22Rv1 (cell line): ENCODE measurements around the gene CDKN1A.
A peak's percentile ranks its signal among the peaks of the same experiment; 100 is the strongest.

Experiments
- H3K27ac ChIP-seq: fragments of 450-650 bp; 2 replicates; pipeline ENCODE4 v1.5.1; 2017
- CTCF ChIP-seq: fragments of 450-650 bp; IDR thresholded peaks from 2 replicates; pipeline ENCODE4 v1.5.1; 2017; ENCODE audit warnings: mild to moderate bottlenecking
- ZFX ChIP-seq: fragments of 450-650 bp; IDR thresholded peaks from 2 replicates; pipeline ENCODE4 v1.6.1; 2017; ENCODE audit warnings: antibody characterized with exemption, borderline replicate concordance

Gene CDKN1A

GRCh38 chr6:36670271-36670670 lies 8.2 kb upstream of the CDKN1A start:
- no peak overlapping the region for H3K27ac ChIP-seq
- no peak for TF ChIP-seq ZFX
- no peak for TF ChIP-seq CTCF

- H3K27ac ChIP-seq = no peak overlapping the region
- TF ChIP-seq ZFX (no peak), CTCF (no peak)
Measured at GRCh38 chr6:36671687-36672375, 6.7 kb upstream of the CDKN1A start.

GRCh38 chr6:36673882-36674281 lies 4.6 kb upstream of the CDKN1A start:
- TF ChIP-seq CTCF = no peak
- TF ChIP-seq ZFX = no peak

GRCh38 chr6:36674942-36675341 lies 3.6 kb upstream of the CDKN1A start:
- no peak for TF ChIP-seq CTCF
- TF ChIP-seq ZFX = no peak
- H3K27ac ChIP-seq = no peak overlapping the region

More at GRCh38 chr6:36673882-36674281, 4.6 kb upstream of the CDKN1A start:
- no peak overlapping the region for H3K27ac ChIP-seq

GRCh38 chr6:36676141-36677058 lies 2.1 kb upstream of the CDKN1A start:
- H3K27ac ChIP-seq = peak overlapping the region; percentile 88
- no peak for TF ChIP-seq CTCF
- no peak for TF ChIP-seq ZFX

- no peak for TF ChIP-seq CTCF
- TF ChIP-seq ZFX = no peak
- peak overlapping the region; percentile 88 for H3K27ac ChIP-seq
Measured at GRCh38 chr6:36677059-36677749, 1.3 kb upstream of the CDKN1A start.
